Left lung (tissue), 10 donors: ENCODE data around the gene TNK2. TPM values are rescaled to one million over a fixed set of nuclear protein-coding genes. Genes with fewer than 3 reads are reported as not detected.

Source experiments
- ATAC-seq: fragments of 200-7000 bp; cut with Tn5 transposase; one replicate; pipeline ENCODE4 v1.9.1; 2020; ENCODE audit warnings: moderate library complexity
- DNase-seq, 4 donors: peaks; one replicate each; pipeline ENCODE4 v3.0.0-alpha.2; 2013 to 2020
- H3K27ac ChIP-seq, 2 donors: fragments of 200-600 bp; sonication (generic) in 1 of 2; one replicate each; pipeline versions ENCODE4 v1.5.0 to v1.8.0; 2020 to 2021
- H3K27me3 ChIP-seq, 2 donors: fragments of 200-600 bp; sonication (generic) in 1 of 2; one replicate each; pipeline versions ENCODE4 v1.5.0 to v1.8.0; 2020 to 2021
- H3K36me3 ChIP-seq, 2 donors: fragments of 200-600 bp; sonication (generic) in 1 of 2; one replicate each; pipeline versions ENCODE4 v1.5.0 to v1.8.0; 2020 to 2021
- H3K4me1 ChIP-seq, 2 donors: fragments of 200-600 bp; one replicate each; pipeline ENCODE4 v1.8.0; 2021
- H3K4me3 ChIP-seq, 2 donors: fragments of 200-600 bp; sonication (generic) in 1 of 2; one replicate each; pipeline versions ENCODE4 v1.5.0 to v1.8.0; 2020 to 2021; ENCODE audit warnings: mild to moderate bottlenecking in 1 of 2
- H3K9me3 ChIP-seq, 2 donors: fragments of 200-600 bp; sonication (generic) in 1 of 2; one replicate each; pipeline versions ENCODE4 v1.5.0 to v1.8.0; 2020 to 2021
- intact Hi-C, 2 donors: fragments of 100-400 bp; cut with DNase I; formaldehyde crosslinking; loops; one replicate each; pipeline versions ENCODE4 v1.11.2 to v1.14.2; 2022
- polyA plus RNA-seq, 6 donors: library from polyadenylated mRNA; unstranded; fragments of 120-200 nt; gene quantifications; one replicate each; pipeline ENCODE4 v1.2.1, GENCODE V29; 2013; ENCODE audit not compliant: insufficient read length in 6 of 6
- total RNA-seq, 2 donors: library from RNA; stranded (reverse); fragmentation: NEBNext Ultra II Directional; extraction: Animal tissue kit (Norgen Biotek cat#: 25700); gene quantifications; one replicate each; pipeline ENCODE4 v1.2.1, GENCODE V29; 2021
- TF ChIP-seq, protein P1 (sequence below), 2 donors: fragments of 200-600 bp; sonication (generic) in 1 of 2; IDR thresholded peaks; one replicate each; pipeline versions ENCODE4 v1.5.0 to v1.8.0; 2021; ENCODE audit warnings: antibody characterized with exemption in 2 of 2
- donor health status: DM: no; HTN: yes; CAD: no.
- donor health status: DM: no; HTN: no; CAD: no.

The TNK2 gene
- total and polyA plus RNA-seq, 8 donors = 49.7 to 75.7 (median 58.2) TPM

DNA sequence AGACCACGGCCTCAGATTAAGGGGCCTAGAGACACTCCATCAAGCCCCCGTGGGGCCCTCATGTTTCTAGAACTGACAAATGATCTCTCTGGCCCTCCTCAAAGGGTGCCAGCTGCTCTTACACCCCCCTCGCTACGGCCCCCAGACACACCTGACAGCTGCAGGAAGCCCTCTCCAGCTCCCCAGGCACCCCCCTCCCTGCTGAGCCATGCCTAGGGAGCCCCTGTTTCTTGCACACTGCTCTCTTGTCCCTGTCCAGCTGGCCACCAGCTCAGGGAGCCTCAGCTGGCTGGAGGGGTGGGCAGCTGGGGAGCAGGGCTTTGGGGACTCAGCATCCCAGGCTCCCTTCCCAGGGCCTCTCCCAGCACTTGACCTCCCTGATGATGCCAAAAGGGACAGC lies 14.8 kb downstream of the TNK2 start:
- Histone ChIP-seq H3K36me3 (no peaks in the 10 kb centered on the region), H3K4me1 (peaks cover 40 to 72% of the 10 kb centered on the region in 2 donors), H3K9me3 (no peaks in the 10 kb centered on the region), H3K27me3 (no peaks in the 10 kb centered on the region), H3K27ac (peak overlapping the region; percentile 64 to 81), H3K4me3 (no peak overlapping the region)
- intact Hi-C loops = no loop called here
- TF ChIP-seq, protein P1, sequence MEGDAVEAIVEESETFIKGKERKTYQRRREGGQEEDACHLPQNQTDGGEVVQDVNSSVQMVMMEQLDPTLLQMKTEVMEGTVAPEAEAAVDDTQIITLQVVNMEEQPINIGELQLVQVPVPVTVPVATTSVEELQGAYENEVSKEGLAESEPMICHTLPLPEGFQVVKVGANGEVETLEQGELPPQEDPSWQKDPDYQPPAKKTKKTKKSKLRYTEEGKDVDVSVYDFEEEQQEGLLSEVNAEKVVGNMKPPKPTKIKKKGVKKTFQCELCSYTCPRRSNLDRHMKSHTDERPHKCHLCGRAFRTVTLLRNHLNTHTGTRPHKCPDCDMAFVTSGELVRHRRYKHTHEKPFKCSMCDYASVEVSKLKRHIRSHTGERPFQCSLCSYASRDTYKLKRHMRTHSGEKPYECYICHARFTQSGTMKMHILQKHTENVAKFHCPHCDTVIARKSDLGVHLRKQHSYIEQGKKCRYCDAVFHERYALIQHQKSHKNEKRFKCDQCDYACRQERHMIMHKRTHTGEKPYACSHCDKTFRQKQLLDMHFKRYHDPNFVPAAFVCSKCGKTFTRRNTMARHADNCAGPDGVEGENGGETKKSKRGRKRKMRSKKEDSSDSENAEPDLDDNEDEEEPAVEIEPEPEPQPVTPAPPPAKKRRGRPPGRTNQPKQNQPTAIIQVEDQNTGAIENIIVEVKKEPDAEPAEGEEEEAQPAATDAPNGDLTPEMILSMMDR (IDR thresholded peaks at IDR 0.05) = no peak
- ATAC-seq = no peak
- DNase-seq = peak in 1 of 4 donors; percentile 53

DNA sequence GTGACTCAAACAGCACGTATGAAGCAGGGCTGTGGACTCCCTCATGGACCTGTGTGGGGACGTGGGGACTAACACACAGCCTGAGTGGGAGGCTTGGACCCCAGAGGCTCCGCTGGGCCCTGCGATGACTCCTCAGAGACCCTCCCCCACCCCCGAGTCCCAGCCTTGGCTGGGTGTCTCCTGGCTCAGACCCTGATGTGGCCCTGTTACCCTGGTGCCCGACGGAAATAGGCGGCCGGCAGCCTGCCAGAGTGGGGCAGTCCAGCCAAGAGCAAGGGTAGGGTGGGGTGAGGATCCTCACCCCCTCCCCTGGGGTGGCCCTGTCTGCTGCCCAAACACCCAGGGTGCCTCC lies 15.3 kb downstream of the TNK2 start:
- Histone ChIP-seq H3K27me3 (no peaks in the 10 kb centered on the region), H3K9me3 (no peaks in the 10 kb centered on the region), H3K4me1 (peaks cover 40 to 68% of the 10 kb centered on the region in 2 donors), H3K36me3 (peaks cover 0 to 3% of the 10 kb centered on the region in 2 donors), H3K27ac (peak overlapping the region; percentile 64 to 81), H3K4me3 (peak overlapping the region in 1 of 2 donors; percentile 39)
- TF ChIP-seq, protein P1 (IDR thresholded peaks at IDR 0.05) = no peak
- intact Hi-C loops = no loop called here
- DNase-seq = peak in 1 of 4 donors; percentile 63
- peak; percentile 1 for ATAC-seq

DNA sequence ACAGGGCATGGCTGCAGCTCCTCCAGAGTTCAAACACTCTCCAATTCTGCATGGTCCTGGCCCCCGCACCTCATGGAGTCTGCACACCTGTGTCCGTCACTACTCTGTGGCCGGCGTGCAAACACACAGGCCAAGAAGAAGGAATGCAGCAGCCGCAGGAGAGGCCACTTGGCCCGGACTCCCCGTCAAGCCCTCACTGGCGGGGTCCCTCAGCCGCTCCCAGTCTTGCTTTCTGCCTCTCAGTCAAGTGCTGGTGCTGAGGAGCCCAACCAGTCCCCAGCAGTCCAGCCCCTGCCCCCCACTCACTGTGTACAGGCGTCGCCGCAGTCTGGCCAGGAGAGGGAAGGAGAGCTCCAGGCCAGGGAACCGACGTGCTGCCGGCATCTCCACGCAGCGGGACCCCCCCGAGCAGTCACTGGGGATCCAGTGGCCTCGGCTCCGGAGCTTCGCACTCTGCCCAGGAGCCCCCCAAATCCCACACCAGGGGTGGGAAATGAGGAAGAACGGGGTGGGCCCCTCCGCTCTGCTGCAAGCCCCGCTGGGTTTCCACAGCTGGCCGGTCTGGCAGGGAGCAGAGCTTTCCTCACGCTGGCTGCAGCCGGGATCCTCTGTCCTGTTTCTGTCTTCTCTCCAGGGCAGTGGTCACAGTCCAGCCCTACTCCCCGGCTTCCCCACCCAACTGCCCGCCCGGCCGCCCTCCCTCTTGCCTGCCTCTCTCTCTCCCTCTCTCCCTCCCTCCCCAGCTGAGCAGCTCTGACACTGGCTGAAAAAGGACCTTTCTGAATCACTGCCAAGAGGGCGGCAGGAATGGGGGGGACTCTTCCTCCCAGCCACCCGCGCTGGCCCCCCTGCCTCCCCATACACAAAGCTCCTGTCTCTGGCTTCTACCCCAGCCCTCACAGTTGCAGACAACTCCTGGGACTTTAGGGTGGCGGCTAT lies 16.0 kb downstream of the TNK2 start:
- TF ChIP-seq, protein P1 (IDR thresholded peaks at IDR 0.05) = no peak
- Histone ChIP-seq H3K4me3 (peak overlapping the region; percentile 29 to 39), H3K36me3 (peaks cover 0 to 8% of the 10 kb centered on the region in 2 donors), H3K27ac (peak overlapping the region; percentile 64 to 81), H3K4me1 (peaks cover 40 to 64% of the 10 kb centered on the region in 2 donors), H3K9me3 (no peaks in the 10 kb centered on the region), H3K27me3 (no peaks in the 10 kb centered on the region)
- DNase-seq (peak; percentile 76 to 92 (median 80)), ATAC-seq (peak; percentile 50)
- intact Hi-C loops = no loop called here

DNA sequence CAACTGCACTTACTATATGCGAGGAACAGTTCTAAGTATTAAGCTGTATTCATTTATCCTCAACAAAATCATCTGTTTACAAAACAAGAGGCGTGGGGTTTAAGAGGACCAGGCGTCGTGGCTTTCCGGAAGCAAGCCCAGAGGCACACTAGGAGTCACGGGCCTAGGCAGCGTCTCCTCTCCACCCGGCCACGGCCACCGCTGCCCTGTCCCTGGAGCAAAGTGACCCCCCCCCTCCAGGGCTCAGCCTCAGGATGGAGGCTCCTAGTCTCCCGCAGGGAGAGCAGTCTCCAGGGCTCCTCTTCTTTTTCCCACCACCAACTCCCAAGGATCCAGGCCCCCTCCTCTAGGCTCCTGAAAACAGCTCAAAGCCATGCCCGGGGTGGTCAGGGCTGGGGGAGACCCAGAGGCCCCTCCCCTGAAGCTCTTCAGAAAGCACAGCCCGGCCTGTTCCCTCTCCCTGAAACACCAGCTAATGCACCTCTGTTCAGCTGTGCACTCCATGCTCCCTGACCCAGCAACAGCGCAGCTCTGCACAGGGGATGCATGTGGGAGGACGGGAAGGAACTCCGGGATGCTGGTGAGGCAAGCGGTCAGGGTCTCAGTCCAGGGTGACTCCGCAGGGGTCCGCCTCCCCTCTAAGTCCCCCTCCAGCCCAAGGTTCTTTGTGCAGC lies 16.8 kb downstream of the TNK2 start:
- H3K27ac ChIP-seq = peak overlapping the region; percentile 64 to 81
- ATAC-seq = no peak

More for the DNA sequence above, 16.8 kb downstream of the TNK2 start:
- intact Hi-C loops = no loop called here
- peak overlapping the region; percentile 29 to 39 for H3K4me3 ChIP-seq
- TF ChIP-seq, protein P1 (IDR thresholded peaks at IDR 0.05) = no peak
- DNase-seq = peak in 1 of 4 donors; percentile 64
- peaks cover 0 to 14% of the 10 kb centered on the region in 2 donors for H3K36me3 ChIP-seq
- H3K9me3 ChIP-seq = no peaks in the 10 kb centered on the region
- no peaks in the 10 kb centered on the region for H3K27me3 ChIP-seq
- peaks cover 32 to 58% of the 10 kb centered on the region in 2 donors for H3K4me1 ChIP-seq
